IMR-90 (cell line): ENCODE results near the gene NMB. TPM values are rescaled to one million over a fixed set of nuclear protein-coding genes. Genes with fewer than 3 reads are reported as not detected.
A peak's percentile ranks its signal among the peaks of the same experiment; 100 is the strongest.

ENCODE experiments used
- ATAC-seq: fragments of 200-7000 bp; cut with Tn5 transposase; 2 replicates; pipeline ENCODE4 v1.9.1; 2020; ENCODE audit warnings: low read depth, mild to moderate bottlenecking, moderate library complexity
- BruUV-seq: library from RNA; stranded (reverse); fragments of 400-500 nt; replicated peaks from 2 replicates; lab custom pipeline; 2021; lab: Mats Ljungman, UMichigan
- CTCF ChIA-PET: fragments of 300-600 bp; formaldehyde crosslinking; extraction: SDS; loops from one replicate; lab custom pipeline; 2021; ENCODE audit warnings: antibody characterized with exemption; lab: Yijun Ruan, JAX
- POLR2A ChIA-PET: fragments of 300-600 bp; sonication (Branson Sonifier 250); formaldehyde crosslinking; loops from one replicate; lab custom pipeline; 2022; ENCODE audit warnings: antibody characterized with exemption; ENCODE audit not compliant: unreplicated experiment; lab: Charles Lee
- DNase-seq: peaks from one replicate; pipeline ENCODE4 v3.0.0; 2013
- H2AFZ ChIP-seq: replicated peaks from 2 replicates; pipeline ENCODE3; 2013; ENCODE audit warnings: low read length, mild to moderate bottlenecking; ENCODE audit not compliant: poor library complexity
- H2AK5ac ChIP-seq: 2 replicates; pipeline ENCODE4 v1.6.1; 2013; ENCODE audit warnings: low read depth, low read length, inconsistent platforms
- H2AK9ac ChIP-seq: replicated peaks from 2 replicates; pipeline ENCODE3; 2013; ENCODE audit warnings: mild to moderate bottlenecking, low read depth, low read length, moderate library complexity; ENCODE audit not compliant: poor library complexity
- H2BK120ac ChIP-seq: 2 replicates; pipeline ENCODE4 v1.6.1; 2013; ENCODE audit warnings: low read depth, low read length, inconsistent platforms
- H2BK15ac ChIP-seq: 3 replicates; pipeline ENCODE4 v1.6.1; 2013; ENCODE audit warnings: low read depth, low read length, inconsistent platforms
- H2BK20ac ChIP-seq: 2 replicates; pipeline ENCODE4 v1.6.1; 2013; ENCODE audit warnings: low read depth, mild to moderate bottlenecking, inconsistent platforms, low read length, moderate library complexity
- H2BK5ac ChIP-seq: 2 replicates; pipeline ENCODE4 v1.6.1; 2013; ENCODE audit warnings: mild to moderate bottlenecking, low read depth, low read length, inconsistent platforms; ENCODE audit not compliant: poor library complexity, severe bottlenecking
- H3K14ac ChIP-seq: replicated peaks from 2 replicates; pipeline ENCODE4 v1.6.1; 2013; ENCODE audit warnings: low read depth, low read length, inconsistent platforms
- H3K18ac ChIP-seq: 2 replicates; pipeline ENCODE4 v1.6.1; 2013; ENCODE audit warnings: low read depth, low read length, control low read depth
- H3K23ac ChIP-seq: 2 replicates; pipeline ENCODE4 v1.6.1; 2013; ENCODE audit warnings: low read depth, low read length, inconsistent platforms
- H3K27ac ChIP-seq: 2 replicates; pipeline ENCODE4 v1.5.1; 2013; ENCODE audit warnings: mild to moderate bottlenecking, control low read depth, low read length; ENCODE audit not compliant: insufficient read depth
- H3K27me3 ChIP-seq: 2 replicates; pipeline ENCODE4 v1.6.1; 2013; ENCODE audit warnings: low read length; ENCODE audit not compliant: control insufficient read depth, insufficient read depth
- H3K36me3 ChIP-seq: 2 replicates; pipeline ENCODE4 v1.6.1; 2013; ENCODE audit warnings: low read length, mixed read lengths; ENCODE audit not compliant: control insufficient read depth, insufficient read depth
- H3K4ac ChIP-seq: 2 replicates; pipeline ENCODE4 v1.6.1; 2013; ENCODE audit warnings: low read depth, low read length, inconsistent platforms
- H3K4me1 ChIP-seq: 2 replicates; pipeline ENCODE4 v1.6.1; 2013; ENCODE audit warnings: low read length, mixed read lengths; ENCODE audit not compliant: control insufficient read depth, insufficient read depth
- H3K4me2 ChIP-seq: 2 replicates; pipeline ENCODE4 v1.6.1; 2013; ENCODE audit warnings: low read depth, mild to moderate bottlenecking, control low read depth, low read length, moderate library complexity
- H3K4me3 ChIP-seq: 2 replicates; pipeline ENCODE4 v1.5.1; 2013; ENCODE audit warnings: low read depth, mild to moderate bottlenecking, control low read depth, low read length, moderate library complexity; ENCODE audit not compliant: insufficient read depth
- H3K56ac ChIP-seq: 2 replicates; pipeline ENCODE4 v1.6.1; 2013; ENCODE audit warnings: low read length, inconsistent platforms; ENCODE audit not compliant: insufficient read depth; ENCODE audit errors: extremely low read depth
- H3K79me1 ChIP-seq, 2 experiments: 2 replicates each; pipeline ENCODE4 v1.6.1; 2013; ENCODE audit warnings: low read length in 2 of 2, inconsistent platforms in 1 of 2, low read depth in 1 of 2
- H3K9ac ChIP-seq: 2 replicates; pipeline ENCODE4 v1.6.1; 2013; ENCODE audit warnings: low read depth, low read length, control low read depth
- H3K9me1 ChIP-seq: 2 replicates; pipeline ENCODE4 v1.6.1; 2013; ENCODE audit warnings: low read length, inconsistent platforms; ENCODE audit not compliant: insufficient read depth
- H3K9me3 ChIP-seq: 2 replicates; pipeline ENCODE4 v1.6.1; 2013; ENCODE audit warnings: low read length; ENCODE audit not compliant: control insufficient read depth, insufficient read depth
- H4K20me1 ChIP-seq: 2 replicates; pipeline ENCODE4 v1.6.1; 2013; ENCODE audit warnings: low read length, inconsistent platforms; ENCODE audit not compliant: insufficient read depth
- H4K5ac ChIP-seq: 2 replicates; pipeline ENCODE4 v1.6.1; 2013; ENCODE audit warnings: mild to moderate bottlenecking, low read depth, low read length, control low read depth
- H4K8ac ChIP-seq, 2 experiments: 2 replicates each; pipeline ENCODE4 v1.6.1; 2013; ENCODE audit warnings: low read depth in 2 of 2, low read length in 2 of 2, control low read depth in 1 of 2, inconsistent platforms in 1 of 2
- H4K91ac ChIP-seq: 2 replicates; pipeline ENCODE4 v1.6.1; 2013; ENCODE audit warnings: low read depth, low read length, inconsistent platforms; ENCODE audit not compliant: insufficient read depth
- BHLHE40 ChIP-seq: fragments of 150-350 bp; IDR thresholded peaks from 2 replicates; pipeline ENCODE4 v1.6.1; 2016; ENCODE audit warnings: mild to moderate bottlenecking, low read depth, low read length
- CEBPB ChIP-seq: IDR thresholded peaks from 2 replicates; pipeline ENCODE4 v1.6.1; 2012; ENCODE audit warnings: low read depth, low read length, improper control_type of control experiment
- CHD1 ChIP-seq: IDR thresholded peaks from 2 replicates; pipeline ENCODE4 v1.6.1; 2012; ENCODE audit warnings: low read depth, low read length, improper control_type of control experiment
- CTCF ChIP-seq: conservative IDR thresholded peaks from 2 replicates; pipeline ENCODE4 v1.5.1; 2012; ENCODE audit warnings: mild to moderate bottlenecking, low read depth, low read length, improper control_type of control experiment
- ELK1 ChIP-seq: fragments of 150-350 bp; IDR thresholded peaks from 2 replicates; pipeline ENCODE4 v1.6.1; 2016; ENCODE audit warnings: low read depth, mild to moderate bottlenecking, low read length, moderate library complexity, borderline replicate concordance
- FOS ChIP-seq: fragments of 150-350 bp; IDR thresholded peaks from 2 replicates; pipeline ENCODE4 v1.6.1; 2016; ENCODE audit warnings: low read depth, low read length
- MAFK ChIP-seq: IDR thresholded peaks from 2 replicates; pipeline ENCODE4 v1.6.1; 2012; ENCODE audit warnings: low read depth, low read length, improper control_type of control experiment
- MAZ ChIP-seq: IDR thresholded peaks from 2 replicates; pipeline ENCODE4 v1.6.1; 2012; ENCODE audit warnings: low read depth, mild to moderate bottlenecking, low read length, improper control_type of control experiment, moderate library complexity, borderline replicate concordance
- MXI1 ChIP-seq: IDR thresholded peaks from 2 replicates; pipeline ENCODE4 v1.6.1; 2012; ENCODE audit warnings: low read depth, mild to moderate bottlenecking, low read length, moderate library complexity, borderline replicate concordance
- NFE2L2 ChIP-seq: fragments of 150-350 bp; IDR thresholded peaks from 2 replicates; pipeline ENCODE4 v1.6.1; 2016; ENCODE audit warnings: low read depth, mild to moderate bottlenecking, low read length
- POLR2A ChIP-seq: IDR thresholded peaks from 2 replicates; pipeline ENCODE4 v1.6.1; 2012; ENCODE audit warnings: mild to moderate bottlenecking, low read depth, low read length
- RAD21 ChIP-seq: IDR thresholded peaks from 2 replicates; pipeline ENCODE4 v1.6.1; 2012; ENCODE audit warnings: low read length, improper control_type of control experiment
- RCOR1 ChIP-seq: IDR thresholded peaks from 2 replicates; pipeline ENCODE4 v1.6.1; 2012; ENCODE audit warnings: mild to moderate bottlenecking, low read length, improper control_type of control experiment; ENCODE audit not compliant: insufficient replicate concordance
- RFX5 ChIP-seq: IDR thresholded peaks from 2 replicates; pipeline ENCODE4 v1.8.0; 2012; ENCODE audit warnings: low read depth, mild to moderate bottlenecking, low read length, moderate library complexity
- SMC3 ChIP-seq: fragments of 150-350 bp; IDR thresholded peaks from 2 replicates; pipeline ENCODE4 v1.6.1; 2016; ENCODE audit warnings: low read depth, mild to moderate bottlenecking, antibody characterized with exemption, low read length, moderate library complexity
- USF2 ChIP-seq: fragments of 150-350 bp; IDR thresholded peaks from 2 replicates; pipeline ENCODE4 v1.6.1; 2017; ENCODE audit warnings: mild to moderate bottlenecking, antibody characterized with exemption, low read length, low read depth
- WGBS, 2 experiments: methylation state at CpG; one replicate each; pipeline versions ENCODE4 v1.1.5 to v1.1.7; 2013; ENCODE audit warnings: missing lambda C conversion rate in 2 of 2; ENCODE audit not compliant: insufficient read length in 1 of 2; ENCODE audit errors: extremely low coverage in 2 of 2; 5-methylcytosine and 5-hydroxymethylcytosine counted together
- dilution Hi-C: fragments of 300-500 bp; cut with HindIII; formaldehyde crosslinking; loops from one replicate; pipeline ENCODE4 v1.14.3; 2018; ENCODE audit warnings: low sequenced_read_pairs; ENCODE audit not compliant: unreplicated experiment
- in situ Hi-C: fragments of 300-500 bp; cut with MboI; formaldehyde crosslinking; loops from 3 replicates; pipeline ENCODE4 v1.14.3; 2019; ENCODE audit warnings: low sequenced_read_pairs, inconsistent platforms, mixed read lengths
- intact Hi-C: fragments of 100-400 bp; cut with micrococcal nuclease; formaldehyde crosslinking; loops from 2 replicates; pipeline ENCODE4 v1.10.0; 2022
- polyA plus RNA-seq, 3 experiments: library from polyadenylated mRNA; depleted of rRNA; stranded (reverse); fragments of >200 nt; gene quantifications; 2 replicates each; pipeline ENCODE4 v1.2.3, GENCODE V29; 2012; ENCODE audit warnings: low replicate concordance in 1 of 3
- total RNA-seq: library from RNA; depleted of rRNA; stranded (reverse); fragments of >200 nt; gene quantifications from 2 replicates; pipeline ENCODE4 v1.2.3, GENCODE V29; 2012

The NMB gene
- total and polyA plus RNA-seq, 2 of the 4 experiments (the other 2 are of a cell fraction): 1.3 to 3.8 TPM

GRCh38 chr15:84656972-84657371, 1.0 kb downstream of the NMB start:
- H2BK120ac ChIP-seq: no peak overlapping the region
- H4K20me1 ChIP-seq: no peaks in the 10 kb centered on the region
- DNase-seq (no peak), ATAC-seq (no peak)
- H3K27ac ChIP-seq: no peak overlapping the region
- no peak overlapping the region for H3K56ac ChIP-seq
- peaks cover 13% of the 10 kb centered on the region for H3K9me1 ChIP-seq
- no peak overlapping the region for H4K5ac ChIP-seq
- in situ Hi-C loops: no loop called here
- intact Hi-C loops: loop anchor here (5.0 kb wide), 2 partner anchors 70 to 385 kb away; no protein-coding TSS in a partner anchor
- peaks cover 14 to 38% of the 10 kb centered on the region in 2 experiments for H3K79me1 ChIP-seq
- no peak overlapping the region; the same call in 1 of the 2 replicates for H4K91ac ChIP-seq
- H2BK20ac ChIP-seq: no peak overlapping the region
- no peaks in the 10 kb centered on the region for H3K36me3 ChIP-seq
- no peak overlapping the region for H3K4me3 ChIP-seq
- CTCF ChIA-PET: no interaction called here
- no peak overlapping the region for H3K9ac ChIP-seq
- H3K4me1 ChIP-seq: peaks cover 9% of the 10 kb centered on the region
- H2AK5ac ChIP-seq: no peak overlapping the region
- no peak overlapping the region for H3K18ac ChIP-seq
- H3K23ac ChIP-seq: peak overlapping the region; percentile 31; the same call in 1 of the 2 replicates
- BruUV-seq: no TSS peak
- dilution Hi-C loops: no loop called here
- no peak overlapping the region for H2BK15ac ChIP-seq
- no peak overlapping the region for H2BK5ac ChIP-seq
- no peaks in the 10 kb centered on the region for H3K9me3 ChIP-seq
- POLR2A ChIA-PET: no interaction called here
- no peak overlapping the region for H3K4ac ChIP-seq
- no peak overlapping the region for H3K4me2 ChIP-seq
- H4K8ac ChIP-seq: no peak overlapping the region
- H3K27me3 ChIP-seq: no peaks in the 10 kb centered on the region
- TF ChIP-seq RCOR1: no peak
- no peak for TF ChIP-seq SMC3
- no peak for TF ChIP-seq CHD1
- TF ChIP-seq MAZ: no peak
- TF ChIP-seq FOS: no peak
- TF ChIP-seq USF2: no peak
- no peak for TF ChIP-seq MXI1
- no peak for TF ChIP-seq RAD21
- no peak for TF ChIP-seq POLR2A
- no peak for TF ChIP-seq CEBPB
- TF ChIP-seq MAFK: no peak
- no peak for TF ChIP-seq NFE2L2
- no peak for TF ChIP-seq BHLHE40
- no peak for TF ChIP-seq CTCF
- no peak for TF ChIP-seq ELK1
- TF ChIP-seq RFX5: no peak
- WGBS, 2 experiments: no CpG with 5 or more reads among the region's 7 CpGs
- H2AK9ac ChIP-seq: peak overlapping the region; percentile 82
- no peak overlapping the region for H2AFZ ChIP-seq
- no peak overlapping the region for H3K14ac ChIP-seq
